ENCODE measurements around the gene ABCF1.

Gene ABCF1

DNA sequence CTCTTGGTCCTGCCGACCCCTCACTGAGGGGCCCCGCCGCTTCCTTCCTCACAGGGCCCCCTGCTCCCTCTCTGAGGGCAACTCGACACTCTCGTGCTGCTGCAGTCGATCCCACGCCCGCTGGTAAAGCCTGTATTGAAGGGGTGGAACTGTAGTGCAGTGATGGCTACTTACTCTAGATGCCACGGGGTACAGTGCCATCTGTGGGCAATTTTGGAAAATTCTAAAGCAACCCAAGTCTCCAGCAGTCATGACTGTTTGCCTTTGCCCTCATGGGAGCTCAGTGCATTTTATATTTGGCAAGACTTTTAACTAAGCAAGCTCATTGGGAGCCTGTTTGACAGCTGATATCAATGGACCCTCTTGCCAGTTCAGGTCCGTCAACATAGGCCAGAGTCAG lies 69.2 kb downstream of the ABCF1 start:
- no peak overlapping the region for H3K4me3 ChIP-seq
- no peaks in the 10 kb centered on the region for H3K27me3 ChIP-seq
- no peak overlapping the region for H3K27ac ChIP-seq
- peaks cover 26 to 97% (median 86%) of the 10 kb centered on the region in 11 experiments for H3K36me3 ChIP-seq
- peaks cover 0 to 24% (median 0%) of the 10 kb centered on the region in 11 experiments; a peak in 4 of 22 replicates for H4K20me1 ChIP-seq
- no peak for TF ChIP-seq Cebpa-rat (IDR thresholded peaks at IDR 0.05)
- H3K9me3 ChIP-seq (replicated peaks in 1 of 11), result no peaks in the 10 kb centered on the region
- peak overlapping the region in 6 of 11 experiments; percentile 1 to 28 (median 20); a peak in 4 of 22 replicates for H3K9ac ChIP-seq
- H3K4me2 ChIP-seq, result no peak overlapping the region
- H3K4me1 ChIP-seq, result peaks cover 0 to 33% (median 14%) of the 10 kb centered on the region in 10 experiments; a peak in 15 of 20 replicates

DNA sequence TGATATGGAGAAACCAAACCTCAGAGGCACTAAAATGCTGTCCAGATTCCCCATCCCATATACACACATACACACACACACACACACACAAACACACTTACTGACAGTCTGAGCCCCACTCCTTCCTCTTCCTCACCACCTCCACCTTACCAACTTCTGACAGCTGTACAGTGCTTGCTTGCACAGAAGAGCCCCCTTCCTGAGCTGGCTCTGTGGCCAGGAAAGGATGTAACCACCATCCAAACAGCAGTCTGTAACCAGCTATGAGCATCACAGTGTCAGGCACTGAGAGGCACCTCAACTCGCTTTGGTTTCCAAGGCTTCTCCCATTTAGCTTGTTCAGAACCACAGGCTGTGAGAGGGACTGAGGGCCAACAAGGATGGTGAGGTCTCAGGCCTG lies 69.8 kb downstream of the ABCF1 start:
- TF ChIP-seq Cebpa-rat (IDR thresholded peaks at IDR 0.05), result no peak
- Histone ChIP-seq H3K9ac (peak overlapping the region in 7 of 11 experiments; percentile 9 to 53 (median 24); a peak in 6 of 22 replicates), H3K9me3 (replicated peaks in 1 of 11) (no peaks in the 10 kb centered on the region), H3K4me1 (peaks cover 4 to 39% (median 19%) of the 10 kb centered on the region in 10 experiments; a peak in 19 of 20 replicates), H3K27ac (no peak overlapping the region; a peak in 1 of 22 replicates), H4K20me1 (peaks cover 0 to 24% (median 0%) of the 10 kb centered on the region in 11 experiments; a peak in 5 of 22 replicates), H3K36me3 (peaks cover 26 to 97% (median 86%) of the 10 kb centered on the region in 11 experiments), H3K27me3 (no peaks in the 10 kb centered on the region), H3K4me2 (no peak overlapping the region), H3K4me3 (no peak overlapping the region)

All from BLaER1 treated with 17β-estradiol and CSF1 and Interleukin-3, amounts not matched to agents 10 nM and 100 nM (cell line).